ENCODE measurements around the gene FGF10. TPM values are rescaled to one million over a fixed set of nuclear protein-coding genes. Genes with fewer than 3 reads are reported as not detected.

Gene FGF10
- total RNA-seq, 2 experiments from 2014 or later = not detected

GRCh38 chr5:44361342-44362001, 27.7 kb downstream of the FGF10 start:
- no peak for DNase-seq (ENCODE audit: low spot score)
- H3K79me2 ChIP-seq (ENCODE audit: insufficient read depth, low read depth, low read length) = no peaks in the 10 kb centered on the region
- H4K20me1 ChIP-seq (ENCODE audit: insufficient read depth, low read length) = no peaks in the 10 kb centered on the region
- no peaks in the 10 kb centered on the region for H3K9me3 ChIP-seq (ENCODE audit: low read length)
- no peak overlapping the region for H3K4me2 ChIP-seq (ENCODE audit: low read length)
- H3K4me1 ChIP-seq (ENCODE audit: insufficient read depth, low read length, poor library complexity, severe bottlenecking) = no peaks in the 10 kb centered on the region
- intact Hi-C loops (cut with micrococcal nuclease; ENCODE audit: unreplicated experiment) = no loop called here
- no peaks in the 10 kb centered on the region for H3K9me2 ChIP-seq (ENCODE audit: insufficient read depth, low read length)
- H3K4me3 ChIP-seq (ENCODE audit: low read depth, low read length, poor library complexity, severe bottlenecking) = no peak overlapping the region
- no peak overlapping the region for H3K27ac ChIP-seq (ENCODE audit: low read depth, low read length, poor library complexity, severe bottlenecking)
- POLR2A ChIA-PET = no interaction called here
- H2AFZ ChIP-seq (ENCODE audit: low read length) = no peak overlapping the region
- H3K36me3 ChIP-seq (ENCODE audit: insufficient read depth, low read length) = no peaks in the 10 kb centered on the region
- TF ChIP-seq EZH2phosphoT487 (IDR thresholded peaks at IDR 0.05; ENCODE audit: borderline replicate concordance, low read depth, low read length) = no peak
- TF ChIP-seq CTCF (conservative IDR thresholded peaks at IDR 0.05; ENCODE audit: low read length) = no peak
- BruUV-seq (replicated peaks) = no TSS peak
- CTCF ChIA-PET (ENCODE audit: unreplicated experiment) = no interaction called here

- no peak overlapping the region for H3K4me3 ChIP-seq (ENCODE audit: low read depth, low read length, poor library complexity, severe bottlenecking)
- H4K20me1 ChIP-seq (ENCODE audit: insufficient read depth, low read length) = no peaks in the 10 kb centered on the region
- DNase-seq (ENCODE audit: low spot score) = no peak
- intact Hi-C loops (cut with micrococcal nuclease; ENCODE audit: unreplicated experiment) = no loop called here
- no peak overlapping the region for H2AFZ ChIP-seq (ENCODE audit: low read length)
- BruUV-seq (replicated peaks) = no TSS peak
- no peaks in the 10 kb centered on the region for H3K9me3 ChIP-seq (ENCODE audit: low read length)
- H3K9me2 ChIP-seq (ENCODE audit: insufficient read depth, low read length) = no peaks in the 10 kb centered on the region
- ChIA-PET POLR2A (interaction anchor here (0.7 kb wide), 1 partner anchor 546 kb away, joined by 3 read pairs; no protein-coding TSS in a partner anchor), CTCF (ENCODE audit: unreplicated experiment) (no interaction called here)
- H3K4me1 ChIP-seq (ENCODE audit: insufficient read depth, low read length, poor library complexity, severe bottlenecking) = no peaks in the 10 kb centered on the region
- H3K36me3 ChIP-seq (ENCODE audit: insufficient read depth, low read length) = no peaks in the 10 kb centered on the region
- H3K4me2 ChIP-seq (ENCODE audit: low read length) = no peak overlapping the region
- no peak for TF ChIP-seq EZH2phosphoT487 (IDR thresholded peaks at IDR 0.05; ENCODE audit: borderline replicate concordance, low read depth, low read length)
- TF ChIP-seq CTCF (conservative IDR thresholded peaks at IDR 0.05; ENCODE audit: low read length) = no peak
- no peaks in the 10 kb centered on the region for H3K79me2 ChIP-seq (ENCODE audit: insufficient read depth, low read depth, low read length)
- no peak overlapping the region for H3K27ac ChIP-seq (ENCODE audit: low read depth, low read length, poor library complexity, severe bottlenecking)
Measured at GRCh38 chr5:44360919-44361318, 28.3 kb downstream of the FGF10 start.

GRCh38 chr5:44358421-44358820, 30.8 kb downstream of the FGF10 start:
- Histone ChIP-seq H3K4me2 (ENCODE audit: low read length) (no peak overlapping the region), H2AFZ (ENCODE audit: low read length) (no peak overlapping the region), H3K4me1 (ENCODE audit: insufficient read depth, low read length, poor library complexity, severe bottlenecking) (no peaks in the 10 kb centered on the region), H3K79me2 (ENCODE audit: insufficient read depth, low read depth, low read length) (no peaks in the 10 kb centered on the region), H3K9me2 (ENCODE audit: insufficient read depth, low read length) (no peaks in the 10 kb centered on the region), H3K36me3 (ENCODE audit: insufficient read depth, low read length) (no peaks in the 10 kb centered on the region), H4K20me1 (ENCODE audit: insufficient read depth, low read length) (no peaks in the 10 kb centered on the region), H3K4me3 (ENCODE audit: low read depth, low read length, poor library complexity, severe bottlenecking) (no peak overlapping the region), H3K9me3 (ENCODE audit: low read length) (no peaks in the 10 kb centered on the region), H3K27ac (ENCODE audit: low read depth, low read length, poor library complexity, severe bottlenecking) (no peak overlapping the region)
- POLR2A ChIA-PET = interaction anchor here (1.4 kb wide), 1 partner anchor 29 kb away, joined by 3 read pairs; no protein-coding TSS in a partner anchor
- TF ChIP-seq CTCF (conservative IDR thresholded peaks at IDR 0.05; ENCODE audit: low read length) = no peak
- TF ChIP-seq EZH2phosphoT487 (IDR thresholded peaks at IDR 0.05; ENCODE audit: borderline replicate concordance, low read depth, low read length) = no peak
- intact Hi-C loops (cut with micrococcal nuclease; ENCODE audit: unreplicated experiment) = no loop called here
- no TSS peak for BruUV-seq (replicated peaks)
- DNase-seq (ENCODE audit: low spot score) = no peak
- CTCF ChIA-PET (ENCODE audit: unreplicated experiment) = no interaction called here
